Measurements from ENCODE around the gene C4orf51.

The C4orf51 gene

DNA sequence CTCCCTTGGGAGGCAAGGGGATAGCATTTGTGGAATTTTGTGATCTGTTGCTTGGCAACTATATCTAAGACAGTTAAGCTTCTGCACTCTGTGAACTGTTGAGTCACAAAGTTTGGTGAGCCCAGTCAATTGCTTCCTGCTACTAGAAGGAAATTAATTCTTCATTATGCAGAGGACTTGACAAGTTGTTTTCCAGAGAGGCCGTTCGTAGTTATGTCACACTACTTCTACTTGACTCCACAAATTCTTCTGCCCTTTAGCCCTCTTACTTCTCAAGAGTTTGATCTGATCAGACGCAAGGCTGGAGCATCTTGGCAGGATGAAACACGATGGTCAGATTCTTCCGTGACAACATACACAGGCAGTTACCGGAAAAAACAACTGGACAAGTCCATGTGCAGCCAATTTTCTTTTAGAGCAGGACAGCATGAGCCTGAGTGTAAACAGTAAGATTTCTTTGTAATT is at the start of gene C4orf51:
C4orf51 (plus strand) TSS at position 156 of the 465 bp plus-strand sequence; CDS start at position 214, 58 bp downstream.
- TF ChIP-seq CTCF (IDR thresholded peaks at IDR 0.05): no peak

DNA sequence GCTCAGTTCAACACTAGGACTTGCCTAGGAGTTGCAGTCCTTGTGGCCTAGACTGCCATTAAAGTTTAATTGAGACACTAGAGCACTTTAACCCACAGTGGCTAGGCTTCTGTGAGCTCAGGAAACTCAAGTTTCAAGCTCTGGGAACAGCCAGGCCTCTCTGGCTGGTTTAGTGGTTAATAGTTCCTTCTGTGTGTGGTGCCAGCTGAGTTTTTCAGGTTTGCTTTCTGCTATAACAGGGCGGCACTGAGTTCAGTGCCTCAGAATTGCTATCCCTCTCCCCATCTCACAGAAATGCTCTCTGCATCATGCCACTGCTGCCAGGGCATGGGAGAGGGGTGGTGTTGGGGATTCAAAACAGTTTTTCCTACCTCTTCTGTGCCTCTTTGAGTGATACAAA is 44.8 kb upstream of the C4orf51 start:
- no peak for TF ChIP-seq CTCF (IDR thresholded peaks at IDR 0.05)

DNA sequence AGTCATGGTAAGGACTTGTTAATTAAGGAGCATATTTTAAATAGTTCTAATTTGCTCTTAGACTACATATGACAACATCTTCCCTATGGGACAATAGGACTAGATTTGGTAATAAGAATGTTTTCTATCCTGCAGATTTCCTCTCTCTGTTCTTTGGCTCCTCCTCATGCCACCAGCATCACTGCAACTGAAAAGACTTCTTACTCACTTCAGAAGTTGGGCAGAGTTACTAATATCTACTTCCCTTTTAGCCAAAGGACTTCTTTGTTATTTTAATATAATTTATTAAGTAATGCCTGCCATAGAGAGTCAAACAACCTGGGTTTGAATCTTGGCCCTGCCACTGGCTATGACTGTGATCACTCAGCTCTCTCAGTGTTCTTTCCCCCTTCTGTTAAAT is 44.3 kb upstream of the C4orf51 start:
- no peak for TF ChIP-seq CTCF (IDR thresholded peaks at IDR 0.05)

GRCh38 chr4:145639186-145639698 is 40.7 kb upstream of the C4orf51 start:
- TF ChIP-seq CTCF (IDR thresholded peaks at IDR 0.05): no peak

DNA sequence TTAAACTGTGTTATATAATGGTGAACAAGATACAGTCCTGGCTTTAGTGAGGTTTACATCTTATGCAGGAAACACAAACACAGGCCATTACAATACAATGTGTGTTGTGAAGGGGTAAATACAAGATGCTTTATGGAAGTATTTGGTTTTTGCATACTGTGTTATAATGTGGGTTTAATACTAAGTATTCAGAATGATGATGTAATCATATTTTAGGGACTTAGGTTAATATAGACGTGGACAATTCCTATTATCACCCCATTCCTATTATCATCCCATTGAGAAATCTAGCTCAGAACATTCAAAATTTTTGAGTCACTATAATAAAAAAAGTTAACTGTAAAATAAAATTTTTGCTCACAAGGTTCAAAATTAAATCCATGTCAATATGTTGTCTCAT is 36.7 kb upstream of the C4orf51 start:
- TF ChIP-seq CTCF (IDR thresholded peaks at IDR 0.05): no peak

- TF ChIP-seq CTCF (IDR thresholded peaks at IDR 0.05): no peak
Observed at GRCh38 chr4:145644699-145645098, 35.2 kb upstream of the C4orf51 start.

GRCh38 chr4:145656156-145656555 is 23.8 kb upstream of the C4orf51 start:
- no peak for TF ChIP-seq CTCF (IDR thresholded peaks at IDR 0.05)

DNA sequence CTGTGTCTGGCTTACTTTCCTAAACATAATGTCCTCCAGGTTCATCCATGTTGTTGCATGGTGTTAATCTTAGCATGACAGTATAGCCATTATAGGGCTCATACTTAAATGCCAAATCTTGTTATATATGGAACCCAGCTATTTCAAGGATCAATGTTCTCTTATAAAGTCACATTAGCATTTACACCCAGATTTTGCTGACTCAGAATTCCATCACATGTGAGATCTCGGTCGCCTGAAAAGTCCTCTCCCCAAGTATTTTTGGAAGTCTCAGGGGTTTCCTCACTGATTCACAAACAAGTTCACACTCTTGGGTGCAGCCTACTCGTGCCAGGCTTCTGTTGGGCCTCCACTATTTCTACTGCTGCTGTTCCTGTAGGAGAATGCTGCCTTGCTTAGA is 19.9 kb upstream of the C4orf51 start:
- no peak for TF ChIP-seq CTCF (IDR thresholded peaks at IDR 0.05)
